ENCODE results near the gene ADGRV1.
A peak's percentile ranks its signal among the peaks of the same experiment; 100 is the strongest.

ADGRV1 gene

DNA sequence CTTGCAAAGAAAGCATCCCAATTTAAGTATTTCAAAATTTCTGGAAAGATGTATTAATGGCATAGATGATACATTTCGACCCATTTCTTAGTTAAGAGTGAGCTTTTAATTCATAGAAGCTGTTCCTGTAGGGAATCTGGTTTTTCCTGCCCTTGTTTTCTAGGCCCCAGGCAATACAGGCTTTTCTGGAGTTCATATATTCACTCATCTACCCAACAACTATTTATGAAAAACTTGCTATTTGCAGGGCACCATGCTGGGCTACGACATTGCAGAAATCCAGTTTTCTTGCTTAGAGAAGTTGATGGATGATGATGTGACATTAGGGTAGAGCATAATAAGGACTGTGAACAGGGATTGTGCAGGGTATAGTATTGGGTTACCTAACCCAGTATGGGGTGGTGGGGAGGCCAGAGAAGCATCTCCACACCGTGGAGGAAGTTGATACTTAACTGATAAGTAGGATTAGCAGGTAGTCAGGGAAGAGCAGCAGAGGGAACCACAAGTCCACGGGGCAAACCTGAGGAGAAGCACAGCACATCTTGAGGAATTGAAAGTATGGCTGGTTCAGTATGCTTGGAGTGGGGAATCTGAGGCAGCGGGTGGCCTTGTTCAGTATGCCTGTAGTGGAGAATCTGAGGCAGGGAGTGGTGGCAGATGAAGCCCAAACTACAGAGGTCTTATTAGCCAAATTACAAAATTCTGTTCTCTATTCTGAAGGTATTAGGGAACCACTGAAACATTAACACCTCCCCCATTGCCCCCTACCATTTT is 577.1 kb downstream of the ADGRV1 start:
- TF ChIP-seq, protein P1, sequence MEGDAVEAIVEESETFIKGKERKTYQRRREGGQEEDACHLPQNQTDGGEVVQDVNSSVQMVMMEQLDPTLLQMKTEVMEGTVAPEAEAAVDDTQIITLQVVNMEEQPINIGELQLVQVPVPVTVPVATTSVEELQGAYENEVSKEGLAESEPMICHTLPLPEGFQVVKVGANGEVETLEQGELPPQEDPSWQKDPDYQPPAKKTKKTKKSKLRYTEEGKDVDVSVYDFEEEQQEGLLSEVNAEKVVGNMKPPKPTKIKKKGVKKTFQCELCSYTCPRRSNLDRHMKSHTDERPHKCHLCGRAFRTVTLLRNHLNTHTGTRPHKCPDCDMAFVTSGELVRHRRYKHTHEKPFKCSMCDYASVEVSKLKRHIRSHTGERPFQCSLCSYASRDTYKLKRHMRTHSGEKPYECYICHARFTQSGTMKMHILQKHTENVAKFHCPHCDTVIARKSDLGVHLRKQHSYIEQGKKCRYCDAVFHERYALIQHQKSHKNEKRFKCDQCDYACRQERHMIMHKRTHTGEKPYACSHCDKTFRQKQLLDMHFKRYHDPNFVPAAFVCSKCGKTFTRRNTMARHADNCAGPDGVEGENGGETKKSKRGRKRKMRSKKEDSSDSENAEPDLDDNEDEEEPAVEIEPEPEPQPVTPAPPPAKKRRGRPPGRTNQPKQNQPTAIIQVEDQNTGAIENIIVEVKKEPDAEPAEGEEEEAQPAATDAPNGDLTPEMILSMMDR (conservative IDR thresholded peaks at IDR 0.05; ENCODE audit: low read depth, low read length) = no peak
- no peak overlapping the region for H3K4me3 ChIP-seq (ENCODE audit: low read depth, low read length)
- DNase-seq (ENCODE audit: low read depth) = no peak

DNA sequence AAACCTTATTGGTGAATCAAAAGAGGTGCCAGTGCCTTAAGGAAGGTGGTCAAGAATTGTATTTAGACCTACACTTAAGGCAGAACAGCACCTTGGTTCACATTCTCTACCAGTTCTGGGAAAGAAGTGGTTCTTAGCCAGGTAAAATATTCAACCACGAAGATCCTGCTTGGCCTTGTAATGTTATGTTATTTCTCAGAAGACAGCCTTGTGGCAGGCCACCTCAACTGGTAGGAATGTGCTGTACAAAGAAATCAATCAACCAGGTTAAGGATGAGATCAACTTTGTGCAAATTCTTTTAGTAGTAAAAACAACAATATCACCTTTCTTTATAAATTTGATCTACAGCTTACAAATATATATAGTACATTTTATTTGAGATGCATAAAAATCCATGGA is 577.7 kb downstream of the ADGRV1 start:
- TF ChIP-seq, protein P1 (conservative IDR thresholded peaks at IDR 0.05; ENCODE audit: low read depth, low read length) = peak; percentile 34
- peak; percentile 67 for DNase-seq (ENCODE audit: low read depth)

DNA sequence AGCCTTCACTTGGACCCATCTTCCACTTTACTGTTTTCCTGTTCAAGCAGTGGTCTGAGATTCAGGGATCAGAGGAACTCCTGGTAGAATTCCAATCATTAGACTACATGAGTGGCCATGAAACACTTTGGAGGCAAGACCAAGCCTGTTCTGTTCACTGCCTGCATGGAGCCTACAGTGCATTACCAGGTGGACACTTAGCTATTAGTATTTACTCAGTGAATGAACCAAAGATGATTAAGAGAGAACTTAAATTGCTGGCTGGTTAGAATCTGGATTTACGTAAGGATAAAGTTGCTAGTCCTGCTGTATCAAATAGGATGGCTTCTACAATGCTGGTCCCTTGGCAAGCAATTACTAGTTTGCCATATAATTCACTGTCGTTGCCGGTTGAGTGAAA is 579.0 kb downstream of the ADGRV1 start:
- DNase-seq (ENCODE audit: low read depth) = no peak
- TF ChIP-seq, protein P1 (conservative IDR thresholded peaks at IDR 0.05; ENCODE audit: low read depth, low read length) = no peak
- H3K4me3 ChIP-seq (ENCODE audit: low read depth, low read length) = no peak overlapping the region

More for the DNA sequence above, 577.7 kb downstream of the ADGRV1 start:
- no peak overlapping the region for H3K4me3 ChIP-seq (ENCODE audit: low read depth, low read length)

DNA sequence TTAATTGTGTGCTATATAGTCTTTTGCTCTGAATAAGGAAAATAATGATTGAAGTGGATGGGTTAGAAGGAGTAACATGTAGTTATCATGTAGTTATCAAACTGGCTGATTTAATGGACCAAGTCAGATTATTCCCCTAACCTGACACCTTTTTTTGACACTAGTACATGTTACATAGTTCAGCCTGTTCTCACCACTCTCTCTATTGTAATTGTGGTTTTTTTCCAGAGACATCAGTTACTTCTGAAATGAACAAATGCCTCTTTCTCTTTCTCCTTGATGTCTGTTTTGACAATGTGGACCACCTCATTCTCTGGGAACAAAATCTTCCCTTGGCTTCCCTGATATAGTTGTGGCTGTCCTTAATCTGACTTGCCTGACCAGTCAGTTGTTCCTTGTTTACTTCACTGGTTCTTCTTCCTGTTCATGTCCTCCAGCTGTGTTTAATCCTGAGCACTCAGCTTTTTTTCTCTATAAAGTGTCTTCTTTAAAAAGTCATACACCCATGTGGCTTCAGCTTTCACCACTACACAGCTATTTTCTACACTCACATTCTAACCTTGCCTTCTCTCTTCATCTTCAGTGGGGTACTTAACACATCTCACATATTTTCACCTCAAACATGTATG is 581.1 kb downstream of the ADGRV1 start:
- H3K4me3 ChIP-seq (ENCODE audit: low read depth, low read length) = no peak overlapping the region
- TF ChIP-seq, protein P1 (conservative IDR thresholded peaks at IDR 0.05; ENCODE audit: low read depth, low read length) = no peak
- DNase-seq (ENCODE audit: low read depth) = no peak

DNA sequence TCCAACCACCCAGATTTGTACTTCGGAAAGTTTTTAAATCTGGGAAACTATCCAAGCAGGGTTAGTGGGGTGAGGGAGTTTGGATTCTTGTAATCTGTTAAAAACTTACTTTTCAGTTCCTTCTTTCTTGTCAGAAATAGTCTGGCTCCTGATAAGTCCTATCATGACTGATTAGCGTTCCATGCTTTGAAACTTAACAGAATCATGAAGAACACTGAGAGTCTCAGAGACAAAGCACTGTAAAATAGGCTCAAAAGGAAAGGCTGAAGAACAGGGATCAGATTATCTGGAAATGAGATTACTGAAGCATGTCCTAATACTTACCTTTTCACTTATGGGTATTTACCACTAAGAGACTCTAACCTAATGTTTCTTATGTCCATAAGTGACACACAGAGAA is 582.1 kb downstream of the ADGRV1 start:
- no peak for DNase-seq (ENCODE audit: low read depth)
- TF ChIP-seq, protein P1 (conservative IDR thresholded peaks at IDR 0.05; ENCODE audit: low read depth, low read length) = no peak
- H3K4me3 ChIP-seq (ENCODE audit: low read depth, low read length) = no peak overlapping the region

DNA sequence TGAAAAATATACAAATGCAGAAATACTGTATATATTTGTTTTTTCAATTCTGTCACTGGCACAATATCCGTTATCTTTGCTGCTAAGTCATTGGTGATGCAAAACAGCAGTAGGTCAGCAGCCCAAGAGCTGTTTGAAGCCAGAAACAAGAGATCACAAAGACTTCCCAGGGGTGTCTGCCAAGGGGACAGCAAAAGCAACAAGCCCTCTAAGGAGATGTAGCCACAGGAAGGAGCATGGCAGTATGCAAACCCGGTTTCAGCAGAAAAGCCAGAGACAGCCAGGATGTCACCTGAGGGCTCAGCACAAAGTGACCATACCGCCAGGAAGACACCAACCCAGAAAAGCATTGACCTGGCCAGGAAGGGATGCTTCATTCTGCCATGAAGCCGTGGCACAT is 583.0 kb downstream of the ADGRV1 start:
- no peak for DNase-seq (ENCODE audit: low read depth)
- H3K4me3 ChIP-seq (ENCODE audit: low read depth, low read length) = no peak overlapping the region
- TF ChIP-seq, protein P1 (conservative IDR thresholded peaks at IDR 0.05; ENCODE audit: low read depth, low read length) = no peak

Measured in choroid plexus epithelial cell (primary cell).